K562 (cell line): ENCODE results near the gene OSM.

ENCODE experiments used
- CBX3 ChIP-seq, 2 experiments: IDR thresholded peaks; 1 replicate in 1 of 2; 2 replicates in 1 of 2; pipeline ENCODE4 v1.6.1; 2012; ENCODE audit warnings: inconsistent platforms in 2 of 2, low read length in 2 of 2, borderline replicate concordance in 1 of 2, control low read depth in 1 of 2
- NR1H2 ChIP-seq: sonication (generic); formaldehyde crosslinking; IDR thresholded peaks from 2 replicates; pipeline ENCODE4 v1.4.0; 2020; ENCODE audit warnings: mild to moderate bottlenecking, missing genetic modification reagents

DNA sequence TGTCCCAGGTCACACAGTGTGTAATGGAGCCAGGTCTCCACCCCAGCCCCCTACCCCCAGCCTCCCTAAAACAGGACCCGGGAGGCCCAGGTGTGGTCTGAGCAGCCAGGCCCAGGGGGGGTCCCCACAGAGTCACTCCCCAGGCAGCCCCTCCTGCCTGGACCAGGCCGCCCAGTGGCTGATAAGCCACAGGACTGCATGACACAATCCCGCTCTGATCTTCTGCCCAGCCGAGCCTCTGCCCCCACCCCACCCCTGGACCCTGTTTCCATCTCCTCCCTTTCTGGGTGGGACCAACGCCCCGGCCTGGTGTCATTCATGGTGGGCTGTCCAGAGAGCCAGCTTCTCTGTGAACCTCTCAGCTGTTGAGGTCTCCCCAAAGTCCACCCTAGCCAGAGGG is 12.3 kb downstream of the OSM start:
- TF ChIP-seq CBX3 (IDR thresholded peaks at IDR 0.05; ENCODE audit: borderline replicate concordance in 1 of 2, low read length in 2 of 2) (no peak), NR1H2 (CRISPR knock-in tag) (no peak)
